Nephron progenitor cell (in vitro differentiated cells): Measurements from ENCODE around the gene TACC3.

Source experiments
- DNase-seq: peaks from one replicate; pipeline ENCODE4 v3.0.0; 2021
- H3K27ac Mint-ChIP-seq: 2 replicates; pipeline ENCODE4 v1.8.0; 2021; ENCODE audit warnings: mild to moderate bottlenecking, moderate library complexity, mixed read lengths
- H3K27me3 Mint-ChIP-seq: 2 replicates; pipeline ENCODE4 v1.8.0; 2021; ENCODE audit warnings: mild to moderate bottlenecking, low read depth, mixed read lengths; ENCODE audit not compliant: poor library complexity
- H3K36me3 Mint-ChIP-seq: 2 replicates; pipeline ENCODE4 v1.8.0; 2021; ENCODE audit warnings: low read depth, mixed read lengths
- H3K4me1 Mint-ChIP-seq: 2 replicates; pipeline ENCODE4 v1.8.0; 2021; ENCODE audit warnings: mixed read lengths
- H3K4me3 Mint-ChIP-seq: 2 replicates; pipeline ENCODE4 v1.8.0; 2021; ENCODE audit warnings: mild to moderate bottlenecking, moderate library complexity, mixed read lengths
- H3K9me3 Mint-ChIP-seq: 2 replicates; pipeline ENCODE4 v1.8.0; 2021; ENCODE audit warnings: mild to moderate bottlenecking, moderate library complexity, mixed read lengths
- CTCF ChIP-seq: fragments of 200-600 bp; sonication (generic); IDR thresholded peaks from 2 replicates; pipeline ENCODE4 v1.5.0; 2021; ENCODE audit warnings: antibody characterized with exemption

TACC3 gene

GRCh38 chr4:1725521-1725920, 4.2 kb downstream of the TACC3 start:
- no peak for DNase-seq
- no peak for TF ChIP-seq CTCF
- Mint-ChIP-seq H3K27me3 (no peaks in the 10 kb centered on the region), H3K27ac (no peak overlapping the region), H3K4me3 (no peak overlapping the region), H3K36me3 (peaks cover 41% of the 10 kb centered on the region), H3K4me1 (peaks cover 41% of the 10 kb centered on the region), H3K9me3 (no peaks in the 10 kb centered on the region)

- Mint-ChIP-seq H3K27me3 (no peaks in the 10 kb centered on the region), H3K4me3 (no peak overlapping the region), H3K27ac (peak overlapping the region; percentile 39), H3K9me3 (no peaks in the 10 kb centered on the region), H3K36me3 (peaks cover 50% of the 10 kb centered on the region), H3K4me1 (peaks cover 41% of the 10 kb centered on the region)
- peak; percentile 95 for DNase-seq
- TF ChIP-seq CTCF, result peak; percentile 99
Observed at GRCh38 chr4:1726146-1726934, 5.0 kb downstream of the TACC3 start.

- H3K27ac Mint-ChIP-seq, result no peak overlapping the region
- peaks cover 35% of the 10 kb centered on the region for H3K4me1 Mint-ChIP-seq
- peaks cover 60% of the 10 kb centered on the region for H3K36me3 Mint-ChIP-seq
- H3K9me3 Mint-ChIP-seq, result no peaks in the 10 kb centered on the region
- DNase-seq, result no peak
- no peaks in the 10 kb centered on the region for H3K27me3 Mint-ChIP-seq
- no peak overlapping the region for H3K4me3 Mint-ChIP-seq
- TF ChIP-seq CTCF, result no peak
Observed at GRCh38 chr4:1727117-1728031, 6.1 kb downstream of the TACC3 start.

- no peak overlapping the region for H3K27ac Mint-ChIP-seq
- H3K4me1 Mint-ChIP-seq, result peaks cover 32% of the 10 kb centered on the region
- H3K27me3 Mint-ChIP-seq, result no peaks in the 10 kb centered on the region
- H3K9me3 Mint-ChIP-seq, result no peaks in the 10 kb centered on the region
- no peak overlapping the region for H3K4me3 Mint-ChIP-seq
- H3K36me3 Mint-ChIP-seq, result peaks cover 69% of the 10 kb centered on the region
- no peak for DNase-seq
- no peak for TF ChIP-seq CTCF
Observed at GRCh38 chr4:1728061-1728980, 7.0 kb downstream of the TACC3 start.

- peaks cover 81% of the 10 kb centered on the region for H3K36me3 Mint-ChIP-seq
Observed at GRCh38 chr4:1730532-1731135, 9.3 kb downstream of the TACC3 start.

More at GRCh38 chr4:1730532-1731135, 9.3 kb downstream of the TACC3 start:
- peaks cover 25% of the 10 kb centered on the region for H3K4me1 Mint-ChIP-seq
- H3K9me3 Mint-ChIP-seq, result no peaks in the 10 kb centered on the region
- no peak for DNase-seq
- no peak for TF ChIP-seq CTCF
- H3K4me3 Mint-ChIP-seq, result no peak overlapping the region
- H3K27ac Mint-ChIP-seq, result no peak overlapping the region
- H3K27me3 Mint-ChIP-seq, result no peaks in the 10 kb centered on the region
